HFF-Myc (cell line): ENCODE results near the gene ZNF768.

Experiments used
- DNase-seq: peaks from one replicate; pipeline ENCODE4 v3.0.0-alpha.2; 2011; ENCODE audit warnings: low read depth; ENCODE audit errors: extremely low read depth
- H3K4me3 ChIP-seq: replicated peaks from 2 replicates; pipeline ENCODE4 v1.5.1; 2011; ENCODE audit warnings: low read depth, mild to moderate bottlenecking, control low read depth, low read length
- CTCF ChIP-seq: IDR thresholded peaks from 2 replicates; pipeline ENCODE4 v1.5.1; 2012; ENCODE audit warnings: mild to moderate bottlenecking, low read depth, low read length, control low read depth; ENCODE audit errors: missing control alignments

Gene ZNF768

GRCh38 chr16:30474684-30475083 is 51.7 kb downstream of the ZNF768 start:
- TF ChIP-seq CTCF, result no peak
- DNase-seq, result no peak
- no peak overlapping the region for H3K4me3 ChIP-seq

GRCh38 chr16:30474074-30474452 is 52.3 kb downstream of the ZNF768 start:
- no peak for DNase-seq
- TF ChIP-seq CTCF, result no peak
- no peak overlapping the region for H3K4me3 ChIP-seq
